Measurements from ENCODE around the gene DNAJC13.

GRCh38 chr3:132432639-132433038, 15.3 kb downstream of the DNAJC13 start:
- TF ChIP-seq CTCF (IDR thresholded peaks at IDR 0.05; ENCODE audit: poor library complexity), result no peak
- no peak for TF ChIP-seq EZH2phosphoT487 (IDR thresholded peaks at IDR 0.05; ENCODE audit: low read depth, severe bottlenecking, unreplicated experiment)
